Measurements from ENCODE around the gene BCL11B. TPM values are rescaled to one million over a fixed set of nuclear protein-coding genes. Genes with fewer than 3 reads are reported as not detected.

The BCL11B gene
- total and polyA plus RNA-seq, 2 of the 8 experiments (the other 6 are each of a cell fraction or from before 2014, with no cell fraction given) = 0.63 to 5.9 TPM

DNA sequence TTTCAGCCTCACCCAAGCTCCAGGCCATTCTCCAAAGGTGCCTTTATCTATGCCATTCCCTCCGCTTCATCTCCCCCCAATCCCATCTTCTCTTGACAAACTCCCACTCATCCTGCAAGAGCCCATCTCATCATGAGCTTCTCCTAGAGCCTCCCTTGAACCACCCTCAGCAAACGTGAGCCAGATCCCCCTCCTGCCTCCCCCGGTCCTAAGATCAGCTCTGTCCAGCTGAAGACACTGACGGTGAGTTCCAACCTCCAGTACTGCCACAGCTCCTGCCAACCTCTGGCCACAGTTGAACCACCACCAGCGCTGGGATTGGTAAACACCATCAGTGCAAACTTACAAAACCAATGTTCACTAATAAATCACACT is 124.6 kb downstream of the BCL11B start:
- H3K4ac ChIP-seq (replicated peaks; ENCODE audit: insufficient read length, low read depth, low read length) = no peak overlapping the region
- WGBS, 2 experiments (ENCODE audit: extremely low coverage in 1 of 2, insufficient coverage in 1 of 2, insufficient read length in 1 of 2, insufficient replicate concordance in 2 of 2, low coverage in 1 of 2, low lambda C conversion rate in 2 of 2, missing lambda C conversion rate in 1 of 2) = 86% methylated on average over 5 of the region's 5 CpGs; no CpG with 5 or more reads in 1 of the 2 experiments
- H3K23ac ChIP-seq (ENCODE audit: insufficient read length) = no peak overlapping the region
- no peak overlapping the region for H2BK20ac ChIP-seq (ENCODE audit: low read length)
- H2BK12ac ChIP-seq (ENCODE audit: low read depth, low read length) = no peak overlapping the region
- ChIA-PET POLR2A (ENCODE audit: partially characterized antibody) (no interaction called here), CTCF (ENCODE audit: partially characterized antibody) (interaction anchor here (0.6 to 1.4 kb wide), 4 partner anchors 37 to 1007 kb away, joined by 3 to 5 read pairs (median 3); no protein-coding TSS in a partner anchor)
- no peak overlapping the region for H2AFZ ChIP-seq (ENCODE audit: low read length)
- H3K27ac ChIP-seq (ENCODE audit: low read depth, low read length) = no peak overlapping the region
- FAIRE-seq (no peak), DNase-seq (ENCODE audit: low read depth in 1 of 2, low spot score in 2 of 2) (no peak)
- no peak overlapping the region for H4K8ac ChIP-seq (ENCODE audit: extremely low read depth, insufficient read depth, low read length)
- H3K4me2 ChIP-seq (ENCODE audit: insufficient read depth in 1 of 2, low read depth in 2 of 2, low read length in 2 of 2) = no peak overlapping the region
- H3K9ac ChIP-seq (replicated peaks in 1 of 4; ENCODE audit: extremely low read depth in 1 of 4, low read depth in 3 of 4, low read length in 3 of 4) = no peak overlapping the region
- no peak overlapping the region for H4K91ac ChIP-seq (replicated peaks; ENCODE audit: insufficient read length, low read length)
- H3K79me1 ChIP-seq (ENCODE audit: low read depth, low read length) = no peaks in the 10 kb centered on the region
- no peak overlapping the region for H3K14ac ChIP-seq (ENCODE audit: insufficient read length)
- no peaks in the 10 kb centered on the region for H3K9me3 ChIP-seq (ENCODE audit: insufficient read depth in 2 of 2, low read depth in 1 of 2, low read length in 1 of 2)
- peaks cover 0 to 6% (median 3%) of the 10 kb centered on the region in 4 experiments; a peak in 4 of 7 replicates for H3K4me1 ChIP-seq (replicated peaks in 1 of 4; ENCODE audit: control insufficient read depth in 3 of 4, insufficient read depth in 4 of 4, low read length in 3 of 4)
- no peak overlapping the region for H2AK5ac ChIP-seq (ENCODE audit: low read depth, low read length)
- H2BK5ac ChIP-seq (ENCODE audit: low read depth, low read length) = no peak overlapping the region
- no peak overlapping the region for H3K4me3 ChIP-seq (ENCODE audit: extremely low read depth in 1 of 4, insufficient read depth in 2 of 4, low read depth in 3 of 4, low read length in 4 of 4)
- no peak overlapping the region for H3K18ac ChIP-seq (ENCODE audit: extremely low read depth, low read length)
- no peak overlapping the region for H4K5ac ChIP-seq (ENCODE audit: insufficient read length, low read depth, low read length)
- H4K20me1 ChIP-seq (replicated peaks in 1 of 2; ENCODE audit: control insufficient read depth in 1 of 2, insufficient read depth in 2 of 2, low read length in 2 of 2) = peaks cover 0 to 1% of the 10 kb centered on the region in 2 experiments
- H3K27me3 ChIP-seq (replicated peaks in 1 of 4; ENCODE audit: control insufficient read depth in 3 of 4, extremely low read depth in 1 of 4, insufficient read depth in 3 of 4, low read length in 3 of 4) = no peaks in the 10 kb centered on the region
- H3K36me3 ChIP-seq (ENCODE audit: control insufficient read depth in 2 of 4, insufficient read depth in 4 of 4, low read length in 3 of 4) = no peaks in the 10 kb centered on the region
- no peaks in the 10 kb centered on the region for H3K23me2 ChIP-seq (ENCODE audit: low read depth, low read length)
- no peak overlapping the region for H3K56ac ChIP-seq (replicated peaks; ENCODE audit: insufficient read length, low read depth, low read length)
- H3K79me2 ChIP-seq (ENCODE audit: control insufficient read depth in 1 of 2, insufficient read depth in 2 of 2, low read length in 2 of 2) = no peaks in the 10 kb centered on the region
- H2BK120ac ChIP-seq (replicated peaks; ENCODE audit: low read depth, low read length) = no peak overlapping the region
- no peak overlapping the region for H2BK15ac ChIP-seq (ENCODE audit: low read length)
- no peak for TF ChIP-seq GABPA (IDR thresholded peaks at IDR 0.05; ENCODE audit: borderline replicate concordance, insufficient read depth, low read length)

All from H1 (cell line).